Measurements from ENCODE around the gene PDCD4.

DNA sequence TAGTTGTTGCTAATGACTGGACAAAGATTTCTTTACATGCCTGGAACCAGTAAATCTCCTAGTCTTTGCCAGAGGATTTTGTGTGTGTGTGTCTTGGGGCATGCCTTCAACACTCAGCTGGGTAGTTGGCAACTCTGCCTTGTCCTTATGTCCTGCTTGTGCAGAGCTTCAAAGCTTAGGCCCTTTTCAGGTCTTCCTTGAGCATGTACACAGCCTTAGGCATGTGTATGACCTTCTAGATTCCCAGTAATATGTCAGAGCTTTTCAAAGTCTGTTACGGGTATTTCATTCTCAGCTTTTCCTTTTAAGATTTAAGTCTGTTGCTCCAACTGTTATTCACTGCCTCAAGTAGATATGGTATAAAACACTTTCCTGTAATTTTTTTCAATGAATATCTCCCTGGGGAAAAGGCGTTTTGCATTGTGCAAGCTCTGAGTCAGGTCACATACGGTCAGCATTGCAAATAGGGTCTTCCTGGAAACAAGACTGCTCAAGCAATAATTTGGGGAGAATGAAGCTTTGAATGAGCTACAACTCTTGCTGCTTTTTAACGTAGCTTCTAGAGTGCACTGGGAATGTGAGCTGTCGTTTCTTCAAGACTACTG is 73.2 kb downstream of the PDCD4 start:
- TF ChIP-seq, protein P1, sequence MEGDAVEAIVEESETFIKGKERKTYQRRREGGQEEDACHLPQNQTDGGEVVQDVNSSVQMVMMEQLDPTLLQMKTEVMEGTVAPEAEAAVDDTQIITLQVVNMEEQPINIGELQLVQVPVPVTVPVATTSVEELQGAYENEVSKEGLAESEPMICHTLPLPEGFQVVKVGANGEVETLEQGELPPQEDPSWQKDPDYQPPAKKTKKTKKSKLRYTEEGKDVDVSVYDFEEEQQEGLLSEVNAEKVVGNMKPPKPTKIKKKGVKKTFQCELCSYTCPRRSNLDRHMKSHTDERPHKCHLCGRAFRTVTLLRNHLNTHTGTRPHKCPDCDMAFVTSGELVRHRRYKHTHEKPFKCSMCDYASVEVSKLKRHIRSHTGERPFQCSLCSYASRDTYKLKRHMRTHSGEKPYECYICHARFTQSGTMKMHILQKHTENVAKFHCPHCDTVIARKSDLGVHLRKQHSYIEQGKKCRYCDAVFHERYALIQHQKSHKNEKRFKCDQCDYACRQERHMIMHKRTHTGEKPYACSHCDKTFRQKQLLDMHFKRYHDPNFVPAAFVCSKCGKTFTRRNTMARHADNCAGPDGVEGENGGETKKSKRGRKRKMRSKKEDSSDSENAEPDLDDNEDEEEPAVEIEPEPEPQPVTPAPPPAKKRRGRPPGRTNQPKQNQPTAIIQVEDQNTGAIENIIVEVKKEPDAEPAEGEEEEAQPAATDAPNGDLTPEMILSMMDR (IDR thresholded peaks at IDR 0.05 in 2 of 3, conservative IDR thresholded peaks at IDR 0.05 in 1 of 3; ENCODE audit: control insufficient read depth in 2 of 3, extremely low read depth in 1 of 3, insufficient read depth in 1 of 3, low read depth in 3 of 3, low read length in 3 of 3), result no peak
- TF ChIP-seq YY1 (IDR thresholded peaks at IDR 0.05; ENCODE audit: low read depth, low read length) (no peak), CHD2 (IDR thresholded peaks at IDR 0.05; ENCODE audit: borderline replicate concordance, low read depth, low read length) (no peak), SIX5 (IDR thresholded peaks at IDR 0.05; ENCODE audit: low read depth, low read length, severe bottlenecking) (no peak)

All from GM12878 (cell line).